Measurements from ENCODE around the gene CLIP1.

DNA sequence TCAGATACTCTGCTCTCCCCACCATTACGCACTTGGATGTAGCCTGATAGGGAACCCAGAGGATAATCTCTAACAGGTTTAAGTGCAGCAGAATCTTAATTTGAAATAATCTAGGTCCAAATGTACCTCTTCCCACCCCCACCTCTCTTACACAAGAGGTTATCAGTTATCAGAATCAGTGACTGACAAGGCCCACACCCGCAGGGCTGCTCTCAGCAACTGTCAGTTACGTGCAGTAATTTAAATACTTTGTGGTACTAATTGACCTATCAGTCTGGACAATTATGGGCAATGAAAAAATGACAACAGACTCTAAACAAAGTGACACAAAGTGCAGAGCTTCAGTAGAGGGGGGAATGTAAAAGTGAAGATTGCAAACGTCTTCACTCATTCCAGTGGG lies 74.0 kb downstream of the CLIP1 start:
- TF ChIP-seq, protein P1, sequence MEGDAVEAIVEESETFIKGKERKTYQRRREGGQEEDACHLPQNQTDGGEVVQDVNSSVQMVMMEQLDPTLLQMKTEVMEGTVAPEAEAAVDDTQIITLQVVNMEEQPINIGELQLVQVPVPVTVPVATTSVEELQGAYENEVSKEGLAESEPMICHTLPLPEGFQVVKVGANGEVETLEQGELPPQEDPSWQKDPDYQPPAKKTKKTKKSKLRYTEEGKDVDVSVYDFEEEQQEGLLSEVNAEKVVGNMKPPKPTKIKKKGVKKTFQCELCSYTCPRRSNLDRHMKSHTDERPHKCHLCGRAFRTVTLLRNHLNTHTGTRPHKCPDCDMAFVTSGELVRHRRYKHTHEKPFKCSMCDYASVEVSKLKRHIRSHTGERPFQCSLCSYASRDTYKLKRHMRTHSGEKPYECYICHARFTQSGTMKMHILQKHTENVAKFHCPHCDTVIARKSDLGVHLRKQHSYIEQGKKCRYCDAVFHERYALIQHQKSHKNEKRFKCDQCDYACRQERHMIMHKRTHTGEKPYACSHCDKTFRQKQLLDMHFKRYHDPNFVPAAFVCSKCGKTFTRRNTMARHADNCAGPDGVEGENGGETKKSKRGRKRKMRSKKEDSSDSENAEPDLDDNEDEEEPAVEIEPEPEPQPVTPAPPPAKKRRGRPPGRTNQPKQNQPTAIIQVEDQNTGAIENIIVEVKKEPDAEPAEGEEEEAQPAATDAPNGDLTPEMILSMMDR (conservative IDR thresholded peaks at IDR 0.05; ENCODE audit: low read depth, low read length), result no peak
- TF ChIP-seq EZH2 (IDR thresholded peaks at IDR 0.05; ENCODE audit: borderline replicate concordance, low read depth, low read length, poor library complexity, severe bottlenecking), result no peak

All from A673 (cell line).